ENCODE data around the gene ASIC5.
"Not testable (repeated sequence)": the region's sequence is repeated elsewhere in the genome, so short reads cannot be mapped to it uniquely, and the experiment has no call there.

The ASIC5 gene, protein sequence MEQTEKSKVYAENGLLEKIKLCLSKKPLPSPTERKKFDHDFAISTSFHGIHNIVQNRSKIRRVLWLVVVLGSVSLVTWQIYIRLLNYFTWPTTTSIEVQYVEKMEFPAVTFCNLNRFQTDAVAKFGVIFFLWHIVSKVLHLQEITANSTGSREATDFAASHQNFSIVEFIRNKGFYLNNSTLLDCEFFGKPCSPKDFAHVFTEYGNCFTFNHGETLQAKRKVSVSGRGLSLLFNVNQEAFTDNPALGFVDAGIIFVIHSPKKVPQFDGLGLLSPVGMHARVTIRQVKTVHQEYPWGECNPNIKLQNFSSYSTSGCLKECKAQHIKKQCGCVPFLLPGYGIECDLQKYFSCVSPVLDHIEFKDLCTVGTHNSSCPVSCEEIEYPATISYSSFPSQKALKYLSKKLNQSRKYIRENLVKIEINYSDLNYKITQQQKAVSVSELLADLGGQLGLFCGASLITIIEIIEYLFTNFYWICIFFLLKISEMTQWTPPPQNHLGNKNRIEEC

DNA sequence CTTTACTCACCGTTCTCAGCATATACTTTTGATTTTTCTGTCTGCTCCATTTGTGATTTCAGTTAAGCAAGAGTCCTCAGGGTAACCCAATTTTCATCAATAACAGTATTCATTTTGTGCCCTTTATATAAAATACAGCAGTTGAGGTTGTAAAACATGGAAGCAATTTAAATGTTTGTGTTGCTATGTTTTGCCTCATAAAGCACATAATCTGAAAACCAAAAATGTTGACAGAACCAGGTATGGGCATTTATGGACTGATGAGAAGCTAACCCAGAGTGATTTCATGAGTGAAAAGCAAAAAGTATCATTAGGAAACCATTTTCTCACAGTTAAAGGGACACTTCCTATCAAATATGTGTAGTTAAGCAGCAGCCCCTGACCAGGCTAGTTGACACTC is at the start of gene ASIC5:
Gene ASIC5 (minus strand): TSS at position 101 of the 400 bp plus-strand sequence. CDS start 51 bp downstream, at position 50.
- DNase-seq = no peak

DNA sequence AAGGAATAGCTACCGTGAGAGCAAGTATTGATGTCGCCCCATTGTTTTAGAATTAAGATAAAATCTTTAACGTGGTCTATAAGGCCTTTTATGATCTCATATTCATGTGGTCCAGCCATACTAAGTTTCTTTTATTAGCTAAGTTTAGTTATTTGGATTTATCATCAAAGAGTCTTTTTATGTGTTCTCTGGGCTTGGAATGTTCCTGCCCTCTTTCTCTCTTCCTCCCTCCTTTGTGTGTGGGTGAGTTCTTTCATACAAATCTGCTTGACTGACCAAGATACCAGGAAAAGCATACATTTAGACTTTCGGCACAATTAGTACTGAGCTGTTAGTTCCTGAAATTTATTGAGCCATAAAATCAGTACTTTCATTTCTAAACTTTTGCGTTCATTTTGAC is 48.7 kb upstream of the ASIC5 start:
- no peak for DNase-seq

DNA sequence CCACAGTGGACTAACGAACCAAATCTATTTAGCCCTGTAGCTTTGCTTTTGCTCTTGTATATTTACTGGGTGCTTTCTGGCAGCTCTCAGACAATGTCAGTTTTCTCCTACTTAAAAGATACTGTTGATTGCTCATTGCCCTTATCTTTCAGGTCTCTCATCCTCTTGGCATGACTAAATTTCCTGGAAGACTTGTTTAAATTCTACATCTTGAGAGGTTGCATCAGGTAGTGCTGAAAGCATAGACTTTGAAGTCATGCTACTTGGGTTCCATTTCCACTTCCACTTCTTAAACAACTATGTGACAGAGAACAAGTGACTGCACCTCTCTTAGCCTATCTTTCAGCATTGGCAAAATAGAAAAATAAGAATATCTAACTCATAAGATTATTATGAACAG is 45.8 kb upstream of the ASIC5 start:
- no peak for DNase-seq

DNA sequence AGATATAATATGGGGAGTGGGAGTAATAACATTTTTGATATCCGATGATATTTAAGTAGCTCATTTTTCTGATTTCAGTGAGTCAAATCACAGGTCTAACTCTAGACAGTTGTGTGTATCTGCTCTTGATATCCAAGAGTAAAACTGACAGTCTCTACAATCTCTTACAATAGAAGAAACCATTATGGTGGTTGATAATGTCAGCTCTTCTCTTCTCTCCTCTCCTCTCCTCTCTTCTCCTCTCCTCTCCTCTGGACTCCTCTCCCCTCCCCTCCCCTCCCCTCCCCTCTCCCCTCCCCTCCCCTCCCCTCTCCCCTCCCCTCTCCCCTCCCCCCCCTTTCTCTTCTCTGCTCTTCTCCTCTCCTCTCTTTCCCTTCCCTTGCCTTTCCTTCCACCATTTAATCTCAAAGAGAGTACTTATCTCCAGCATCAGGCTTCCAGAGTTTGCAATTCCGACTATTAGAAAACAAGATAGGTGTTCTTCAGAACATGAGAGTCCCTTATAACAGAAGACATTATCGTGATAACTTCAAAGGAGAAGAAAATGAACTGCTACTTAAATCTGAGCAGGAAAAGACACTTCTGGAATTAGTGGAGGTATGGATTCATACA is 43.6 kb upstream of the ASIC5 start:
- no peak for DNase-seq

DNA sequence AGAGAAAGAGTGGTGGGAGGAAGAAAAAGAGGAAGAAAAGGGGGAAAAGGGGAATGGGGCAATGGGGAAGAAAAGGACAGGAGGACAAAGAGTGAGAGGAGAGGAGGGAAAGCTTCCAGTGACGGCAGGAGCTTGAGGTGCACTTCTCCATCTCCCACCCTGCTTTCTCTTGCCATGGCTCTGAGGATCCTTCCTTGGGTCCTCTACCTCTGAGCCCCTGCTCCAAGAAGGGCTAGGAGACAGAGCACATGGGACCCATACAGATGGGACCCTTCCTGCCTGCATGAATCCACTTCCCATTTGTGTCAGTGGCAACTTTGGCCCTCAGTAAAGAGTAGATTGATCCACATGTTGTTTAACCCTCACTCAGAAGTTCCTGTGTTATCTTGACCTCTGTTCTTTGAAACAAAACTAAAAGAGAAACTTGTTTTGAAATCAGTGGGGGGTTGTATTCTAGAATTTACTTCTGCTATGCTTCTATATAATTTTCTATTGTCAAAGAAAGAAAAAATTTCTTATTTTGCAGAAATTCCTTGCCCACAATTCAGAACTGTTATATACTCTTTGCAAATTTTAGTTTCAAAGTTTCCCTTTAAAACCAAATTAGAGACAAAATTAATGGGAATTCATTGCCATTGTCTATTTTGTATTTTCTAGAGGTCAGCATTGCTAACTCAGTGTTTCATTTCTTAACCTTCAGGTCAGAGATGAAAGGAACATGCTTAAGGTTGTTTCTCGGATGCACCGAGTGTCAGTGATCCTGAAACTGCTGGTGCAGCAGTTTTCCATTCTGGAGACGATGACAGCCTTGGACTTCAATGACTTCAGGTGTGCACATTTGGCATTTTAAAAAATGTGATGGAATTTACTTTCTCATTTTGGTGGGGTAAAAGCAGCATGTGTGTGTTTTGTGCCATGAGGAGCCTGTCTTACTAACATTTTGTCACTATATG is 42.4 kb upstream of the ASIC5 start:
- DNase-seq = no peak

DNA sequence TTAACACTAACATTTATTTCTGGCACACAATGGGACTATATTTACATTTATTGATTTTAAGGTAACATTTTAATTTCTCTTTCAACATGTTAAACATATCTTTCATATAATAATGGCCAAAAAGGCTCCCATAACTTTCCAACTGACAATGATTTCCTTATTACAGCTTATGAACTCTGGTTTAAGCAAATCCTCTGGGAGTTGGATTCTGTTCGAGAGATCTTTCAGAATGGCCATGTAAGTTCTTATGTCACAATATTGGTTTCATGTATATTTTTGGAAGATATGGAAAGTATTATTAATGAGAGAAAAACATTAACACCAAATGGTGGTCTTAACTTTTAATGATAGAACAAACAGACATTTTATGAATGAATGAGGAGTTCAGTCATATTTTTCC is 41.5 kb upstream of the ASIC5 start:
- DNase-seq = no peak

DNA sequence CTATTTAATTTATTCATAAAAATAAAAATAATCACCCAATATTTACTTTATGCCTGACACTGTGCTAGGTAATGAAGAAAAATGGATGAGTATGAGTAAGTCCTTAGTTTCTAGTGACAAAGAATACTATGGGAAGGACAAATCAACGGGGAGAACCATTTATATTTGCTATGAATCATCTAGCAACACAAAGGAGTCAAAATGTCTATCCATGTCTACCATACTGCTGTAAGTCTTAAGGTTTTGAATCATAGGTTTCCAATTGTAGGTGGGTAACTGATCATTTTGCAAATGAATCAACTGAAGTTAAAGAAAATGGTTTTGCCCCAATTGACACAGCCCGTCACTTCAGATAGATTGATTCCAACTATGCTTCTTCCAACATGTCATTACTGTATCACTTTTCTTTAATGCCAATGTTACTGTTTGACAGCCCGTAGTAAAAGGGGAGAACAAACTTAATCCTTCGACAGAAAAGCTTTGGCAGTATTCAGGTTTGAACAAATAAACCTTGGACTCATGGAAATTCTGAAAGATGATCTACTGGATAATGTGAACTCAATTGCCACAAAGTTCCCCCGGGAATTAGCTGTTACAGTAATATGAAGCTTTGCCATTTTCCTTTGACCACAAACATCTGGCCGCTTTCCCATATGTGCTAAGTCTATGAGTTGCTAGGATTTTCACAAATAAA is 40.6 kb upstream of the ASIC5 start:
- no peak for DNase-seq

DNA sequence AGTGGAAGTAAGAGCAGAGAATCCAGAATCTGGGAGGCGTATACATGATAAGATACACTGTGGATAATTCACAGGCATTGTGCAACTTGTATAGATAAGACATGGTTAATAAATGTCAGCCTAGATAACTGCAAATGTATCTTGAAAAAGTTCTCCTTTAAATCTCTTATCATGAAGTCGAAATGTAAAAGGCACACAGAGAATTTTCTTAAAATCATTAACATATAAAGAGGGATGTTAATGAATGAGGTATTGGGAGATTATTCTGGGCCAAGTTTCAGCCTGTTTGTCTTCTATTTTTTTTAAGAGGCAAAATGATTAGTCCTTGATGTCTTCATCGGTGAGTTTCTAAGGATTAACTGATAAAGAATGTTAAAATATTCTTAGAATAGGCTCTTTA is 38.3 kb upstream of the ASIC5 start:
- no peak for DNase-seq

DNA sequence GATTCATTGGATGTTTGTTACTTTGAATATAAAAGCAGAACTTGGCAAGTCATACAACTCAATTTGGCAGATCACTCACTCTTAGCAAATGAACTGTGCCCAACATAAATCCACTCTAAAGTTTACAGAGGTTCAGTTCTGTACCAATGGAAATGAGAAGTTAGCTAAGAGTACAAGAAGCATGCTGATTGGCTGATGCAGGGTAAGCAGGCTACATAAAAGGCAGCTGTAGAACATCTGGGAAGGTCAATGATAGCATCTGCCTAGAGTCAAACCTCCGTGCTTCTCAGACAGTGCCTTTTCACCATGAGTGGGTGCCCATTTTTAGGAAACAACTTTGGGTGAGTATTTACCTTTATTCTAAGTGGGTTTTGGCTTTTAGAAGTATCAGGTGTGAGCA is 37.4 kb upstream of the ASIC5 start, which contains the start of gene TDO2:
Gene TDO2 (plus strand): TSS at position 244 of the 400 bp plus-strand sequence. CDS start 63 bp downstream, at position 307.
- no peak for DNase-seq

DNA sequence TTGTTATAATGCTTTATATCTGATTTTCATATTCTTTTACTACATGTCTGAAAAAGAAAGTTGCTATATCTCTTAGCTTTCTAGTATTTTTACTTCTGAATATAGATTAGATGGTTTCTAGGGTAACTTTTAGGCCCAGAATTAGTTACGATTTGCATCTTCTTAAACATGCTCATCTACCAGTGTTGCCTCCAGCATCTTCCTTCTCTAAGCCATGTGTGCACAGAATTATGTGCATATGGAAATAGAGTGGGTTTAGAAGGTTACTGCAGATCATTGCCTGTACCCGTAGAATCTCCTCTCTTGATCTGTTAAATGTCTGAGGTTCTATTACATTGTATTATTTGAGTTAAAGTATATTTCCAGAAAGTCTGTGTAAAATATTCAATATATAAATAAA is 34.9 kb upstream of the ASIC5 start:
- DNase-seq = no peak

DNA sequence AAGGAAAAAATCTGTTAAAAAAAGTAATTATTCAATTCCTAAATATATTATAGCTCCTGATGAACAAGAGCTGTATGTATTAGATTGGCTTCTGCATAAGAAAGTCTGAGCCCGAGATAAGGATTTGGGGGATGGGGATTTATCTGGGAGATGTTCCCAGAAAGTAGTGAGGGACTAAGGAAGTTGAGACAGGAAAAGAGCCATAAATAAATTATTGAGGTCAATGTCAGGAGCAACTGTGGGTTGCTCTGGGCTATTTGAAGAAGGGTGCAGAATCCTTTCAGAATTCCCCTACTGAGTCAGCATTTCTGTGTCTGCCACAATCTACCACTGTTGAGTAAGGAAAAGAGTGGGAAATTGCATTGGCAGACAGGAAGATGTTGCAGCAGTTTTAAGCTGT is 34.3 kb upstream of the ASIC5 start:
- no peak for DNase-seq

DNA sequence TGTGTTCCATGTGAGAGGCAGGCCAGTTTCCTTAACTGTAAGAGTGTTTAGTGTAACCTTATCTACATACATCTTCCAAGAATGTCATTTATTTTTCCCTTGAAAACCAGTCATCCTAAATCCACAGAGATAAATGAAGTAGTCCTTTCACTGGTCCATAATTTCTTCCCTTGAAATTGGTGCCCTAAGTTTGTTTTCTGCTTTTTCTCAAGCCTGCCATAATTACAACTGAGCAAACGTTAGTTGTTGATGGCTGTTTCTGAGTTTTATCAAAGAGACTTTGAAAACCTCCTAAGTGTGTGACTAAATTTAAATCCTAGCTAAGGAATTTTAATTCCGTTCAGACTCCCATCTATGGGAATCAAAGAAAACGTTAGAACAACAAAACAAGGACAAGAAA is 33.8 kb upstream of the ASIC5 start:
- no peak for DNase-seq

DNA sequence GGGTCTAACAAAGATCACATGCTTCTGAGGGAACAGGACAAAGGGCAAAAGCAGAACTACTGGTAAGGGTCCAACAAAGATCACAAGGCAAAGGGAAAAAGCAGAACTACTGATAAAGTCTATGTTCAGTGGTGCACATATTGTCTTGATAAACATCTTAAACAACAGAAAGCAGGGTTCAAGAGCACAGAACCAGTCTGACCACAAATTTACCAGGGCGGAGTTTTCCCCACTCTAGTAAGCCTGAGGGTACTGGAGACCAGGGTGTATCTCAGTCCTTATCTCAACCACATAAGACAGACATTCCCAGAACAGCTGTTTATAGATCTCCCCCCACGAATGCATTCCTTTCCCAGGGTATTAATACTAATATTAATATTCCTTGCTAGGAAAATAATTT is 32.3 kb upstream of the ASIC5 start:
- not testable (repeated sequence) for DNase-seq

DNA sequence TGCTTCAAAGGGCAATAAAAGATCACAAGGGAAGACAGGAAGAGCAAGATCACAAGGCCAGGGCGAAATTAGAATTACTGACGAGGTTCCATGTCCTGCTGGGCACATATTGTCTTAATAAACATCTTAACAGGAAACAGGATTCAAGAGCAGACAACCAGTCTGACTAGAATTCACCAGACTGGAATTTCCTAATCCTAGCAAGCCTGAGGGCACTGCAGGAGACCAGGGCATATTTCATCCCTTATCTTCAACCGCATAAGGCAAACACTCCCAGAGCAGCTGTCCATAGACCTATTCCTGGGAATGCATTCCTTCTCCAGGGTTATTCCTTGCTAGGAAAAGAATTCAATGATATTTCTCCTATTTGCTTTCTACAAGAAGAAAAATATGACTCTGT is 25.0 kb upstream of the ASIC5 start:
- DNase-seq = no peak

DNA sequence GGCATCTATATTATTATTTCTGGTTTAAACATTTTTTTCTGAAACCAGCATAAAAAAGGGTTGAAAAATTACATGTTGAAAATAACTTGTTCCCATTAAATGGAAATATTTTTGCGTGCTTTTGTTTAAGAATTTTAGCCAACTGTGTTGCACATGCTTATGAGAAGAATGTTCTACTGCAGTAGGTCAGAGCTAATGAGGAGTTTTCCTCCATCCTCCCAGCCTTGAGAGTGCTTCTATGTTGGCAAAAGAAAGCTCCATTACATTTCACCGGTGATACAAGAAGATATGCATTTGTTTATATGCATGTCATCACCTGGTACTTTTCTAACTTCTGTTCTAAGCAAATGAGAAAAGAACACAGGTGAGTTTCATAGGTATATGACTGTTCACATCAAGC is 23.9 kb upstream of the ASIC5 start:
- no peak for DNase-seq

DNA sequence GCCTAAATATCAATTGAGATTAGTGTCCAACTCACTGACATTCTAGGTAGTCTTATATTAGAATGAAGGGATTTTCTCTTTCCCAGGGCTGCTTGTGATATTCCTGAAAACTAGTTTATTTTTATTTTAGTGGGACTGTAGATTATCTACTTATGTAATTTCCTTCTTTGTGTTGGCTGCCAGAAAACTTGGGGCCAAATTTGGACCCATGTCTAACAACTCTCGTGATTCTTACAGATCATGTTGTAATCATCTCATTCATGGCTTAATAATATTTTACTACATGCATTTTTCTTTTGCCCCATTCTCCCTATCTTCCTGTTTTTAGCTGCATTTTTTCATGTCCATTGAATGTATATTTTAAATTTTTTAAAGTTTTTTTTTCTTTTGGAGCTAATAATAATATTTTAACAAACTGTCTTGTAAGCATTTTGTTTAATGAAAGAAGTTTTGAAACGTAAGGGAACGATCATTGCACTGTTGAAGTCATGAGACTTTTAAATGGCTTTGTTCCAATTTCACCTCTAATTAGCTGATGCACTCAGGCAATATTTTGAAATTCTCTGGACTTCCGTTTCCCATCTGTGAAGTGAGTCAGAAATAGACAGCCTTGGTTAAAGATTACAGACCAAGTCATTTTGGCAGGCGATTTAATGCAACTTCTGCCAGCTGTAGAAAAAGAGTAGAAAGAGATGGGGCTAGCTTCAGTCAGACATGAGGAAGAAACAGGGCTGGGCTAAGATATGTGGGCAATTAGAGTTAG is 23.1 kb upstream of the ASIC5 start:
- DNase-seq = no peak

DNA sequence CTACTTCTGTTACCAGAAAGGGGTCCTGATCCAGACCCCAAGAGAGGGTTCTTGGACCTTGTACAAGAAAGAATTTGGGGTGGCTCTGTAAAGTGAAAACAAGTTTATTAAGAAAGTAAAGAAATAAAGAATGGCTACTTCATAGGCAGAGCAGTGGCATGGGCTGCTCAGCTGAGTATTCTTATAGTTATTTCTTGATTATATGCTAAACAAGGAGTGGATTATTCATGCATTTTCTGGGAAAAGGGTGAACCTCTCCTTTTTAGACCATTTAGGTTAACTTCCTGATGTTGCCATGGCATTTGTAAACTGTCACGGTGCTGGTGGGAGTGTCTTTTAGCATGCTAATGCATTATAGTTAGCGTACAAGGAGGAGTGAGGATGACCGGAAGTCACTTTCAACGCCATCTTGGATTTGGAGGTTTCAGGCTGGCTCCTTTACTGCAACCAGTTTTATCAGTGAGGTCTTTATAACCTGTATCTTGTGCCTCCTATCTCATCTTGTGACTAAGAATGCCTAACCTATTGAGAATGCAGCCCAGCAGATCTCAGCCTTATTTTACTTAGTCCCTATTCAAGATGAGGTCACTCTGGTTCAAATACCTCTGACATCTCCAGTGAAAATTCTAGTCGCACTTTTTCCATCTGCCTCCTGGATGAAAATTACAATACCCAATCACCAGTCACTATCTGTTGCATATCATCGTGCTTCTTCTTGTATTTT is 21.9 kb upstream of the ASIC5 start:
- DNase-seq = no peak

DNA sequence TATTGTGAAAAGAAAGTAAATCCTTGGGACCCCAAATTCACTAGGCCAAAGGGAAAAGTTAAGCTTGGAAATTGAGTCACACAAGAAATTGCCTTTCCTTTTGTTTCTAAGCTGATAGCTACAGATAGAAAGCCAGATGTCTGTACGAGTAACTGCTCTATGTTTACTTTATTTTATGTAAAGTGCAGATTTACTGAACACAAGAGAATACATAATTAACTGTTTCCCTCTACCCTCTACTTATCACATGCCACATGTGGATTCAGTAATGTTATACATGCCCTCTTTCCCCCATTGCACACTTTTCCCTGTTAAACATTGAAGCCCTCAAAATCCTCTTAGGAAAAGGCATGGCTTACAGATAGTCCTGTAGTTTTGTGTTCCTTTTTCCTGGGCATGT is 21.0 kb upstream of the ASIC5 start:
- DNase-seq = no peak

DNA sequence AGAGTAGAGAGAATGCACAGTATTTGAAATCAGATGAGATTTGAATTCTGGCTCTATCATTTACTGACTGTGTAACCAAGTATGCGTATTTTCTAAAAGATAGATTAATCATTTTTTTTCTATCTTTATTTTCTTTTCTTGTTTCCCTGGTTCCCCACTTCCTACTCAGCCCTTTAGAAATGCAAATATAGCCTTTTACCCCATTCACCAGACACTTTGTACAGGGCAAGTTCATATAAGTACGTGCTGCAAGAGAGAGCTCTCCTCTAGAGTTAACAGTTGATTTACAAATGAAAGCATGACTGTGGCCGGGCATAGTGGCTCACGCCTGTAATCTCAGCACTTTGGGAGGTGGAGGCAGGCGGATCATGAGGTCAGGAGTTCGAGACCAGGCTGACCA is 19.6 kb upstream of the ASIC5 start:
- DNase-seq = no peak

DNA sequence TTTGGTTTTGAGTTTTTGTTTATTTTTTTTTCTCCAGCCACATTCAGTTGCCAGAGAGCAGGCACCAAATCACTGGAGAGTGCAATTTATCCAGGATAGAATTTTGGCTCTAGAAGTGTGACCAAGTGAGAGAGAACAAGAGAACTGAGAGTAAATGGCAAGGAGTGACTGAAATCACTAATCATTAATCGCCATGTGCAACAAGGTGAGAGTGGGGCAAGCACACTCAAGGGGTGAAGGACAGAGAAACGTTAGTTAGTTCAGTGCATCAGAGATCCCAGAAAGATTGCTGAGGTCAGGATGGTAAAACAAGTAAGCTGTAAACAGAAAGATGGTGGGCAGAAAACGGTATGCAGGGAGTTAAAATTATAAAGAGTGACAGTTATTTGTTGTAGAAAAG is 17.8 kb upstream of the ASIC5 start:
- DNase-seq = no peak

DNA sequence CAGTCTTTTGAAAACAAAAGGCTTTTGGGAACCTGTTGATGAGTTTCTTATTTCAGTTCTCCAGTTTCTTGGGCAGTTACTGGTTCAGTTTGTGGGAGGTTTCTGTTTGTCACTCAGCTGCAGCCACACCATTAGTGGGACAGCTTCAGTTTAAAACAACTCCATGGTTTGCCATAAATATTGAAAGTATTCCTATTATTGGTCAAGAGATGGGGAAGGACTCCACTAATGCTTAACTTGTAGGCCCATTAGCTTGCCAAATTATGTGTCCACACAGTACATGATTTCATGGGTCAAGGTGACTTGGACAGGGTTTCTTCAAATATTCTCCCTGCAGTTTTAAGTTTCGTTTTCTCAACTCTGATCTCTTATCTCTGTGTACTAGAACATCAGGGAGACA is 15.5 kb upstream of the ASIC5 start:
- DNase-seq = no peak

Data from retina (tissue), 1 donor.